Measurements from ENCODE around the gene SHISA6. TPM values are rescaled to one million over a fixed set of nuclear protein-coding genes. Genes with fewer than 3 reads are reported as not detected.
A peak's percentile ranks its signal among the peaks of the same experiment; 100 is the strongest.

The SHISA6 gene
- total RNA-seq, 1 donor from 2014 or later = 3.3 TPM

DNA sequence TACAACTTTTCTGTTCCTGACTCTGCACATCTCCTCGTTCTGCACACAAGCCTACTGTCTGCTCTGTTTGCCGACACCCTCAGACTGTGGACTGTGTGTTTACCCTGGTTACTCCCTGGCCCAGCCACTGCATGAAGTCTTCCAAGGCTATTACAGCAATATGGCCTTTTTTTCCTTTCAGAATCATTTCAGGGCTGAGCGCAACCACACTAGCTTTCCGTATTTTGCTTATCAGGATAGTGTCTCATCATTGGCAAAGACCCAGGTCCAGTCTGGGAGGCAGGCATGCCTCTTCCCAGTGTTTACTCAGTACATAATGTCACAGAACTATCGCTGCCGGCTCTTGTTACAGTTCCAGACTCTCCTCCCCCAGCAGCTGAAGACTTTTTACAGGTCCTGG lies 367.4 kb downstream of the SHISA6 start:
- Histone ChIP-seq H3K27me3 (no peaks in the 10 kb centered on the region), H3F3A (ENCODE audit: low read depth) (peaks cover 16% of the 10 kb centered on the region), H3K4me2 (peak overlapping the region; percentile 58), H3K4me1 (peaks cover 29% of the 10 kb centered on the region), H3K9ac (no peak overlapping the region), H3K9me3 (ENCODE audit: low read depth) (no peaks in the 10 kb centered on the region), H2AFZ (replicated peaks) (peak overlapping the region; percentile 81), H3K4me3 (peak overlapping the region; percentile 12), H3K36me3 (no peaks in the 10 kb centered on the region), H3K79me2 (ENCODE audit: low read depth) (no peaks in the 10 kb centered on the region), H4K20me1 (ENCODE audit: low read depth) (no peaks in the 10 kb centered on the region), H3K27ac (peak overlapping the region; percentile 70)
- no peak for TF ChIP-seq EZH2 (IDR thresholded peaks at IDR 0.05)
- TF ChIP-seq, protein P1, sequence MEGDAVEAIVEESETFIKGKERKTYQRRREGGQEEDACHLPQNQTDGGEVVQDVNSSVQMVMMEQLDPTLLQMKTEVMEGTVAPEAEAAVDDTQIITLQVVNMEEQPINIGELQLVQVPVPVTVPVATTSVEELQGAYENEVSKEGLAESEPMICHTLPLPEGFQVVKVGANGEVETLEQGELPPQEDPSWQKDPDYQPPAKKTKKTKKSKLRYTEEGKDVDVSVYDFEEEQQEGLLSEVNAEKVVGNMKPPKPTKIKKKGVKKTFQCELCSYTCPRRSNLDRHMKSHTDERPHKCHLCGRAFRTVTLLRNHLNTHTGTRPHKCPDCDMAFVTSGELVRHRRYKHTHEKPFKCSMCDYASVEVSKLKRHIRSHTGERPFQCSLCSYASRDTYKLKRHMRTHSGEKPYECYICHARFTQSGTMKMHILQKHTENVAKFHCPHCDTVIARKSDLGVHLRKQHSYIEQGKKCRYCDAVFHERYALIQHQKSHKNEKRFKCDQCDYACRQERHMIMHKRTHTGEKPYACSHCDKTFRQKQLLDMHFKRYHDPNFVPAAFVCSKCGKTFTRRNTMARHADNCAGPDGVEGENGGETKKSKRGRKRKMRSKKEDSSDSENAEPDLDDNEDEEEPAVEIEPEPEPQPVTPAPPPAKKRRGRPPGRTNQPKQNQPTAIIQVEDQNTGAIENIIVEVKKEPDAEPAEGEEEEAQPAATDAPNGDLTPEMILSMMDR (IDR thresholded peaks at IDR 0.05) = no peak
- TF ChIP-seq EZH2phosphoT487 (IDR thresholded peaks at IDR 0.05) = no peak
- Mint-ChIP-seq H3K4me3 (no peak overlapping the region), H3K27me3 (ENCODE audit: insufficient read depth, low read depth) (peaks cover 2% of the 10 kb centered on the region), H3K4me1 (peaks cover 21% of the 10 kb centered on the region), H3K9me3 (no peaks in the 10 kb centered on the region), H3K27ac (peak overlapping the region; percentile 57), H3K36me3 (no peaks in the 10 kb centered on the region)
- DNase-seq (ENCODE audit: low spot score) = no peak

DNA sequence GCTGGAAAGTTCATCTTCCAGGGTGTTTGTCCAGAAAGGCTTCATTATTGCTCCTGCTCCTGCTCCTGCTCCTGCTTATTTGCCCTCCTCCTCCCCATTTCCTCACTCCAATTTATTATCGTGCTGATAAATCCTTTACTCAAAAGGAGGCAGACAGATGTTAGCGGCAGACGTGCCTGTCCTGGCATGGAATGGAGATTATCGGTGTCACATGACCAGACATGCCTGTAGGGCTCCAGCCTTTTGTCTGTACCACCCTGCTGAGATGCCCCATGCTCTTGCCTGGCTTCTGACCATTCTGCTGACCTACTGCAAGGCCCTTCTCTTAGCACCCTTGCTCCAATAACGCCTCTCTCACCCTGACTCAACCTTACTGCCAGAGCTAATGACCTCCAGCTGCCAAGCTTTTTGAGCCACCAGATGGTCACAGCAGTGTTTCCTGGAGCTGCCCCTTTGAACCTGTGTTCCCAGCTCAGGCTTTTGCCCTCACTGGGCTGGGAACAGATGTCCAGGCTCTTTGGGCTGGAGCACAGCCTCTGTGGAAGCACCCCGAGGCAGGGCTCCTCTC lies 370.1 kb downstream of the SHISA6 start:
- Mint-ChIP-seq H3K27ac (no peak overlapping the region), H3K27me3 (ENCODE audit: insufficient read depth, low read depth) (peaks cover 2% of the 10 kb centered on the region), H3K36me3 (no peaks in the 10 kb centered on the region), H3K4me3 (no peak overlapping the region), H3K4me1 (peaks cover 21% of the 10 kb centered on the region), H3K9me3 (no peaks in the 10 kb centered on the region)
- Histone ChIP-seq H3K9ac (no peak overlapping the region), H3K36me3 (no peaks in the 10 kb centered on the region), H3K79me2 (ENCODE audit: low read depth) (no peaks in the 10 kb centered on the region), H3K27ac (no peak overlapping the region), H3K4me2 (no peak overlapping the region), H4K20me1 (ENCODE audit: low read depth) (no peaks in the 10 kb centered on the region), H3K9me3 (ENCODE audit: low read depth) (no peaks in the 10 kb centered on the region), H2AFZ (replicated peaks) (no peak overlapping the region), H3K4me3 (no peak overlapping the region), H3F3A (ENCODE audit: low read depth) (peaks cover 16% of the 10 kb centered on the region), H3K4me1 (peaks cover 29% of the 10 kb centered on the region), H3K27me3 (no peaks in the 10 kb centered on the region)
- TF ChIP-seq EZH2 (IDR thresholded peaks at IDR 0.05) (no peak), EZH2phosphoT487 (IDR thresholded peaks at IDR 0.05) (no peak)
- TF ChIP-seq, protein P1 (IDR thresholded peaks at IDR 0.05) = no peak
- no peak for DNase-seq (ENCODE audit: low spot score)

- Histone ChIP-seq H3K27ac (no peak overlapping the region), H3K4me2 (no peak overlapping the region), H3K4me1 (peaks cover 29% of the 10 kb centered on the region), H4K20me1 (ENCODE audit: low read depth) (no peaks in the 10 kb centered on the region), H2AFZ (replicated peaks) (no peak overlapping the region), H3K27me3 (no peaks in the 10 kb centered on the region), H3K79me2 (ENCODE audit: low read depth) (no peaks in the 10 kb centered on the region), H3K4me3 (no peak overlapping the region), H3K36me3 (no peaks in the 10 kb centered on the region), H3K9me3 (ENCODE audit: low read depth) (no peaks in the 10 kb centered on the region), H3K9ac (no peak overlapping the region), H3F3A (ENCODE audit: low read depth) (peaks cover 16% of the 10 kb centered on the region)
- no peaks in the 10 kb centered on the region for H3K36me3 Mint-ChIP-seq
- no peak for DNase-seq (ENCODE audit: low spot score)
- no peak for TF ChIP-seq EZH2phosphoT487 (IDR thresholded peaks at IDR 0.05)
- TF ChIP-seq EZH2 (IDR thresholded peaks at IDR 0.05) = no peak
- TF ChIP-seq, protein P1 (IDR thresholded peaks at IDR 0.05) = no peak
- no peak overlapping the region for H3K4me3 Mint-ChIP-seq
- peaks cover 2% of the 10 kb centered on the region for H3K27me3 Mint-ChIP-seq (ENCODE audit: insufficient read depth, low read depth)
- H3K4me1 Mint-ChIP-seq = peaks cover 21% of the 10 kb centered on the region
- no peak overlapping the region for H3K27ac Mint-ChIP-seq
- H3K9me3 Mint-ChIP-seq = no peaks in the 10 kb centered on the region
These were observed 371.9 kb downstream of the SHISA6 start for GRCh38 chr17:11612956-11613355.
